Measurements from ENCODE around the gene STRIP1. TPM values are rescaled to one million over a fixed set of nuclear protein-coding genes. Genes with fewer than 3 reads are reported as not detected.
A peak's percentile ranks its signal among the peaks of the same experiment; 100 is the strongest.

STRIP1 gene
- total and polyA plus RNA-seq, 4 donors: 5.8 to 22.8 (median 13.2) TPM

GRCh38 chr1:110011527-110012041 lies 22.8 kb upstream of the STRIP1 start:
- Histone ChIP-seq H3K27me3 (ENCODE audit: control insufficient read depth in 4 of 4, insufficient read depth in 4 of 4, low read length in 3 of 4) (no peaks in the 10 kb centered on the region), H3K4me1 (ENCODE audit: control insufficient read depth in 4 of 4, insufficient read depth in 4 of 4, low read length in 3 of 4) (peaks cover 2 to 49% (median 40%) of the 10 kb centered on the region in 4 donors), H3K9ac (ENCODE audit: low read depth in 1 of 2, low read length in 2 of 2) (no peak overlapping the region), H3K27ac (ENCODE audit: low read depth in 1 of 2, low read length in 2 of 2) (no peak overlapping the region), H3K9me3 (ENCODE audit: control insufficient read depth in 4 of 4, low read length in 3 of 4) (no peaks in the 10 kb centered on the region), H3K36me3 (ENCODE audit: control insufficient read depth in 4 of 4, insufficient read depth in 3 of 4, low read depth in 1 of 4, low read length in 3 of 4) (peaks cover 8 to 40% (median 20%) of the 10 kb centered on the region in 4 donors), H3K4me3 (ENCODE audit: low read depth in 1 of 3, low read length in 3 of 3) (no peak overlapping the region)
- TF ChIP-seq, protein P1, sequence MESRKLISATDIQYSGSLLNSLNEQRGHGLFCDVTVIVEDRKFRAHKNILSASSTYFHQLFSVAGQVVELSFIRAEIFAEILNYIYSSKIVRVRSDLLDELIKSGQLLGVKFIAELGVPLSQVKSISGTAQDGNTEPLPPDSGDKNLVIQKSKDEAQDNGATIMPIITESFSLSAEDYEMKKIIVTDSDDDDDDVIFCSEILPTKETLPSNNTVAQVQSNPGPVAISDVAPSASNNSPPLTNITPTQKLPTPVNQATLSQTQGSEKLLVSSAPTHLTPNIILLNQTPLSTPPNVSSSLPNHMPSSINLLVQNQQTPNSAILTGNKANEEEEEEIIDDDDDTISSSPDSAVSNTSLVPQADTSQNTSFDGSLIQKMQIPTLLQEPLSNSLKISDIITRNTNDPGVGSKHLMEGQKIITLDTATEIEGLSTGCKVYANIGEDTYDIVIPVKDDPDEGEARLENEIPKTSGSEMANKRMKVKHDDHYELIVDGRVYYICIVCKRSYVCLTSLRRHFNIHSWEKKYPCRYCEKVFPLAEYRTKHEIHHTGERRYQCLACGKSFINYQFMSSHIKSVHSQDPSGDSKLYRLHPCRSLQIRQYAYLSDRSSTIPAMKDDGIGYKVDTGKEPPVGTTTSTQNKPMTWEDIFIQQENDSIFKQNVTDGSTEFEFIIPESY (IDR thresholded peaks at IDR 0.05): no peak
- TF ChIP-seq HNF4A (conservative IDR thresholded peaks at IDR 0.05): no peak
- no peak for TF ChIP-seq HNF4G (IDR thresholded peaks at IDR 0.05)
- TF ChIP-seq, protein P2, sequence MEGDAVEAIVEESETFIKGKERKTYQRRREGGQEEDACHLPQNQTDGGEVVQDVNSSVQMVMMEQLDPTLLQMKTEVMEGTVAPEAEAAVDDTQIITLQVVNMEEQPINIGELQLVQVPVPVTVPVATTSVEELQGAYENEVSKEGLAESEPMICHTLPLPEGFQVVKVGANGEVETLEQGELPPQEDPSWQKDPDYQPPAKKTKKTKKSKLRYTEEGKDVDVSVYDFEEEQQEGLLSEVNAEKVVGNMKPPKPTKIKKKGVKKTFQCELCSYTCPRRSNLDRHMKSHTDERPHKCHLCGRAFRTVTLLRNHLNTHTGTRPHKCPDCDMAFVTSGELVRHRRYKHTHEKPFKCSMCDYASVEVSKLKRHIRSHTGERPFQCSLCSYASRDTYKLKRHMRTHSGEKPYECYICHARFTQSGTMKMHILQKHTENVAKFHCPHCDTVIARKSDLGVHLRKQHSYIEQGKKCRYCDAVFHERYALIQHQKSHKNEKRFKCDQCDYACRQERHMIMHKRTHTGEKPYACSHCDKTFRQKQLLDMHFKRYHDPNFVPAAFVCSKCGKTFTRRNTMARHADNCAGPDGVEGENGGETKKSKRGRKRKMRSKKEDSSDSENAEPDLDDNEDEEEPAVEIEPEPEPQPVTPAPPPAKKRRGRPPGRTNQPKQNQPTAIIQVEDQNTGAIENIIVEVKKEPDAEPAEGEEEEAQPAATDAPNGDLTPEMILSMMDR (IDR thresholded peaks at IDR 0.05; ENCODE audit: low read depth, low read length, missing input control): peak; percentile 57
- no peak for TF ChIP-seq YY1 (IDR thresholded peaks at IDR 0.05)
- TF ChIP-seq TAF1 (conservative IDR thresholded peaks at IDR 0.05): no peak
- peak; percentile 77 to 80 for TF ChIP-seq RAD21 (IDR thresholded peaks at IDR 0.05)
- WGBS: 49% methylated on average over 2 of the region's 2 CpGs
- DNase-seq (ENCODE audit: low spot score): no peak

DNA sequence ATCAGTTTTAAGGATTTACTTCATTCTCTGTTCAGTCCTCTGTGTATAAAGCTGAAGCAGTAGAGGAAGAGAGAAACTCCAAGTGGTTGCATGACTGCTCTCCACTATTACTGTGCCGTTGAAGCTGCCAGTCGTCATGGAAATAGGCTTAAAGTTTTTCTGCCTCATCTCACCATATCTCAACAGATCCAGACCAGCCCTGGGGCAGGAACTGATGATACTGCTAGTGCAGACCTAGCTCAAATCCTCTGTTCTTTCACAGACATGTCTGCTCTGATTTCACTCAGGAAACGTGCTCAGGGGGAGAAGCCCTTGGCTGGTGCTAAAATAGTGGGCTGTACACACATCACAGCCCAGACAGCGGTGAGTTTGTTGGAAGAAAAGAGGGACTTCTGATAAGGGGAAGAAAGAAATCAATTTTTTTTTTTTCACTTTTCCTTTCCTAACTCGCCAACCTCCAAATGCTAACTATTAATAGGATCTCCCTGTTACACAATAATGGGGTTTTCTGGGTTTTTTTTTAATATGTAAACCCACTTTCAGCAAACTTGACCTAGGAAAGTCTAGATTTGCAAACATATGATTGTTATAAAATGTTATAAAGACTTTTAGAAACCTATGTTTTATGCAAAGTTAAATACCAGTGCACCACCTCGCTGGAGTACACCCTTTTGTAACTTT lies 22.2 kb upstream of the STRIP1 start:
- 37% methylated on average over 6 of the region's 6 CpGs for WGBS
- H3K9ac ChIP-seq (ENCODE audit: low read depth in 1 of 2, low read length in 2 of 2): peak overlapping the region in 1 of 2 donors; percentile 34
- H3K27ac ChIP-seq (ENCODE audit: low read depth in 1 of 2, low read length in 2 of 2): peak overlapping the region; percentile 11 to 53
- peaks cover 8 to 46% (median 26%) of the 10 kb centered on the region in 4 donors for H3K36me3 ChIP-seq (ENCODE audit: control insufficient read depth in 4 of 4, insufficient read depth in 3 of 4, low read depth in 1 of 4, low read length in 3 of 4)
- TF ChIP-seq SP1 (IDR thresholded peaks at IDR 0.05) (no peak), JUND (IDR thresholded peaks at IDR 0.05) (no peak), FOXA1 (IDR thresholded peaks at IDR 0.05) (no peak), GABPA (IDR thresholded peaks at IDR 0.05 in 1 of 2, conservative IDR thresholded peaks at IDR 0.05 in 1 of 2) (no peak), TAF1 (conservative IDR thresholded peaks at IDR 0.05) (no peak), HNF4A (conservative IDR thresholded peaks at IDR 0.05) (no peak), RAD21 (IDR thresholded peaks at IDR 0.05) (no peak), YY1 (IDR thresholded peaks at IDR 0.05) (no peak), FOXA2 (IDR thresholded peaks at IDR 0.05) (no peak), NR2F2 (IDR thresholded peaks at IDR 0.05) (no peak), EGR1 (IDR thresholded peaks at IDR 0.05; ENCODE audit: low read depth in 2 of 2) (no peak), HNF4G (IDR thresholded peaks at IDR 0.05) (no peak), RXRA (IDR thresholded peaks at IDR 0.05) (no peak)
- TF ChIP-seq, protein P2 (IDR thresholded peaks at IDR 0.05; ENCODE audit: low read depth, low read length, missing input control): no peak
- TF ChIP-seq, protein P1 (IDR thresholded peaks at IDR 0.05): no peak
- TF ChIP-seq, protein P3, sequence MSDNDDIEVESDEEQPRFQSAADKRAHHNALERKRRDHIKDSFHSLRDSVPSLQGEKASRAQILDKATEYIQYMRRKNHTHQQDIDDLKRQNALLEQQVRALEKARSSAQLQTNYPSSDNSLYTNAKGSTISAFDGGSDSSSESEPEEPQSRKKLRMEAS (IDR thresholded peaks at IDR 0.05): no peak
- TF ChIP-seq, protein P4, sequence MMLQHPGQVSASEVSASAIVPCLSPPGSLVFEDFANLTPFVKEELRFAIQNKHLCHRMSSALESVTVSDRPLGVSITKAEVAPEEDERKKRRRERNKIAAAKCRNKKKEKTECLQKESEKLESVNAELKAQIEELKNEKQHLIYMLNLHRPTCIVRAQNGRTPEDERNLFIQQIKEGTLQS (IDR thresholded peaks at IDR 0.05): no peak
- TF ChIP-seq, protein P5, sequence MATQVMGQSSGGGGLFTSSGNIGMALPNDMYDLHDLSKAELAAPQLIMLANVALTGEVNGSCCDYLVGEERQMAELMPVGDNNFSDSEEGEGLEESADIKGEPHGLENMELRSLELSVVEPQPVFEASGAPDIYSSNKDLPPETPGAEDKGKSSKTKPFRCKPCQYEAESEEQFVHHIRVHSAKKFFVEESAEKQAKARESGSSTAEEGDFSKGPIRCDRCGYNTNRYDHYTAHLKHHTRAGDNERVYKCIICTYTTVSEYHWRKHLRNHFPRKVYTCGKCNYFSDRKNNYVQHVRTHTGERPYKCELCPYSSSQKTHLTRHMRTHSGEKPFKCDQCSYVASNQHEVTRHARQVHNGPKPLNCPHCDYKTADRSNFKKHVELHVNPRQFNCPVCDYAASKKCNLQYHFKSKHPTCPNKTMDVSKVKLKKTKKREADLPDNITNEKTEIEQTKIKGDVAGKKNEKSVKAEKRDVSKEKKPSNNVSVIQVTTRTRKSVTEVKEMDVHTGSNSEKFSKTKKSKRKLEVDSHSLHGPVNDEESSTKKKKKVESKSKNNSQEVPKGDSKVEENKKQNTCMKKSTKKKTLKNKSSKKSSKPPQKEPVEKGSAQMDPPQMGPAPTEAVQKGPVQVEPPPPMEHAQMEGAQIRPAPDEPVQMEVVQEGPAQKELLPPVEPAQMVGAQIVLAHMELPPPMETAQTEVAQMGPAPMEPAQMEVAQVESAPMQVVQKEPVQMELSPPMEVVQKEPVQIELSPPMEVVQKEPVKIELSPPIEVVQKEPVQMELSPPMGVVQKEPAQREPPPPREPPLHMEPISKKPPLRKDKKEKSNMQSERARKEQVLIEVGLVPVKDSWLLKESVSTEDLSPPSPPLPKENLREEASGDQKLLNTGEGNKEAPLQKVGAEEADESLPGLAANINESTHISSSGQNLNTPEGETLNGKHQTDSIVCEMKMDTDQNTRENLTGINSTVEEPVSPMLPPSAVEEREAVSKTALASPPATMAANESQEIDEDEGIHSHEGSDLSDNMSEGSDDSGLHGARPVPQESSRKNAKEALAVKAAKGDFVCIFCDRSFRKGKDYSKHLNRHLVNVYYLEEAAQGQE (IDR thresholded peaks at IDR 0.05): no peak
- H3K4me1 ChIP-seq (ENCODE audit: control insufficient read depth in 4 of 4, insufficient read depth in 4 of 4, low read length in 3 of 4): peaks cover 0 to 42% (median 33%) of the 10 kb centered on the region in 4 donors
- no peak overlapping the region for H3K4me3 ChIP-seq (ENCODE audit: low read depth in 1 of 3, low read length in 3 of 3)
- DNase-seq (ENCODE audit: low spot score): no peak
- no peaks in the 10 kb centered on the region for H3K9me3 ChIP-seq (ENCODE audit: control insufficient read depth in 4 of 4, low read length in 3 of 4)
- no peaks in the 10 kb centered on the region for H3K27me3 ChIP-seq (ENCODE audit: control insufficient read depth in 4 of 4, insufficient read depth in 4 of 4, low read length in 3 of 4)
